H4 (cell line): ENCODE results near the gene ZNF236. TPM values are rescaled to one million over a fixed set of nuclear protein-coding genes. Genes with fewer than 3 reads are reported as not detected.
"Not testable (repeated sequence)": the region's sequence is repeated elsewhere in the genome, so short reads cannot be mapped to it uniquely, and the experiment has no call there.

Experiments used
- DNase-seq: peaks from one replicate; pipeline ENCODE4 v3.0.0-alpha.2; 2015; ENCODE audit warnings: low spot score
- total RNA-seq: library from RNA; depleted of rRNA; stranded (reverse); fragments of >200 nt; shearing (Covaris generic); gene quantifications from 2 replicates; pipeline ENCODE4 v1.2.3, GENCODE V29; 2014

The ZNF236 gene
- total RNA-seq, 1 experiment from 2014 or later: 4.9 TPM

- DNase-seq: not testable (repeated sequence)
Measured at GRCh38 chr18:76944346-76944745, 122.0 kb downstream of the ZNF236 start.

DNA sequence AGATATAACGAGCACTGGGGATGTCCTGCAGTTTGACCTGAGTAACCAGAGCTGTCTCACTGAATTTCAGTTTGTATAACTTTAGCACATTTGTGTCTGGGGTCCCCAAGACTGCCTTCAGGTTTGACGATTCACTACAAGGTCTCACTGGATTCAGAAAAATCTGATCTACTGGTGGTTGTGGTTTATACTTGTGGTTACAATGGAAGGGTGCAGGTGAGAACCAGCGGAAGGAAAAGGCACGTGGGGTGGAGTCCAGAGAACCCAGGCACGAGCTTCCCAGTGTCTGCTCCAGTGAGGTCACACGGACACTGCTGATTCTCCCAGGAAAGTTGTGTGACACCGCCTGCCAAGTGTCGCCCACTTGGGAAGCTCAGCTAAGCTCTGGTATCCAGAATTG lies 126.0 kb downstream of the ZNF236 start:
- no peak for DNase-seq

GRCh38 chr18:76951456-76952247 lies 129.3 kb downstream of the ZNF236 start:
- DNase-seq: no peak

GRCh38 chr18:76952747-76953146 lies 130.4 kb downstream of the ZNF236 start:
- no peak for DNase-seq

DNA sequence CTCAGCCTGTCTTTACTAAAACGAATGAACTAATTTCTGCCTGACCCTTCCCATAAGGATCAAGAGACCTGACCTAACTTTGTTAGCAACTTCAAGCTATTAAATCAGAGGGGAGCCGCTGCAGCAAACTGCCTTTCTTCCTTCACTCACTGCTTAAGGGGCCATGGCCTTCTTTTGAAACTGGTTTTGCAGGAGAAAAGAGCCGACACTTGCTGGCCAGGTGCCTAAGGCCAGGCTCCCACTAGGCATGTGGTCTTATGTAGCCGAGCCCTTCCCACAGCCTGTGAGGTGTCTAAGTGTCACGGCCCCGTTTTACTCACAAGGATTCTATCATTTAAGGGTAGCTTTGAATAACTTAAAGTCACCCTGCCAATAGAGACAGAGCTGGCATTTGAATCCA lies 130.8 kb downstream of the ZNF236 start:
- no peak for DNase-seq

DNA sequence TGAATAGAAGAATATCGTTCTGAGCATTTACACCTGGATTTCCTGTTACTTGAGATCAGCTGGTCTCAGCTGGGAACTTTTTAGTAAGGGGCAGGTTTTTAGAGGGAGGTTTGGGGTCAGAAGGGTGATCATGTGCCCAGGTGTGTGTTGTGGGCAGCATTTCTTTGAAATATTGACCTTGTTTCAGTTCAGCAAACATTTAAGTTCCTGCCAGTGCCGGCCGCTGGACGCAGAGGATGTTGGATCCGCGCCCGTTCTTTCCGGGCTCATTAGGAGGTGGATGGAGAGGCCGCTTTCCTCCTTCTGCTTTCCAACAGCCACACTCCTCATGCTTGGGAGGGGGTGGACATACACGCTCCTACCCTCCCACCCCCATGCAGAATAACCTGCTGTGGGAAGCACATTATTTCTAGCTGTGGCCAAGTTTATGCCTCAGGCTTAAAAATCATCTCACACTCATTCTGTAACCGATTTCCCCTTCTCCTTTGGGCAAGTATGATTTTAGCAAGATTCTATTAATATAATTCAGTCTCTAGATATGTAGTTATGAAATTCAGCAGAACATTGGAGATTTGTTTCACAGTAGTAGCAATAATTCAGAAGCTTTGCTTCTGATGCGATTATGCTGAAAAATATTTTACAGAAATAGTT lies 131.4 kb downstream of the ZNF236 start:
- DNase-seq: no peak

DNA sequence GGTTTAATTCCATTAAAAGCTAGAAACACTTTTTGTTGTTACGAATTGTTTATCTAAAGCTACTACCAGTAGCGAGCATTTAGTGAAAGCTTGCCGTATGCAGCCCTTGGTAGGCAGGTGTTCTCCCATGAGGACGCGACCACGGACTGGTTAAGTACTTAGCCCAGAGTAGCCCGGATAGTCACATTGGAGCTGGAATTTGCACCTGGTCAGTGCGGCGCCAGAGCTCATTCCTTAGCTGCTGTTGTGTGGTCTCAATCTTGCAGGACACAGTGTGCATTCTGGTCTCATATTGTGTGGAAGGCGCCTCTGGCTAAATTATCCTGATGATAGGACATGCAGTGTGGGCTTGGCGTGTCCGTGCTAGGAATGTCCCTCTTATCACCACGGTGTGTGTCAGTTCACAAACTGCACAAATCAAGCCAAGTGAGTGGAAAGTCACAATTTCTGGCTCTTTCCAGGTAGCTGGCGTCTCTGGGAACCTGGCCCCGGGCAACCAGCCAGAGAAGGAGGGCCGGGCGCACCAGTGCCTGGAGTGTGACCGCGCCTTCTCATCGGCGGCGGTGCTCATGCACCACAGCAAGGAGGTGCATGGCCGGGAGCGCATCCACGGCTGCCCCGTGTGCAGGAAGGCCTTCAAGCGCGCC lies 133.3 kb downstream of the ZNF236 start:
- DNase-seq: no peak

DNA sequence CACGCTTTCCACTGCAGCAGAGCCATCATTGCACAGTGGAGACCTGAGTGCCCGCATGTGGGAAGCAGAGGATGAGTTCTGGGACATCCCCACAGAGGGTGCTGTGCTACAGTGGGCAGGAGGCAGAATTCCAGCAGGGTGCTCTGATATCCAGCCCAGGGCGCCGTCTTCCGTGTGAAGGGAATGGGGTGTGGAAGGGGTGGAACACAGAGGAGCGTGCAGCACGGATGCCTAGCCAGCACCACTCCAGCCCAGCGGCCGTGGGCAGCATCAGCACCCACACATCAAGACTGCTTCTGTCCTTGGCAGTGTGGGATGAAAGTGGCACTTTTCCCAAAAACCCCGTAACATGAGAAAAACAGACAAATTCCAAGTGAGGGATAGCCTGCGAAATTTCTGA lies 134.3 kb downstream of the ZNF236 start:
- no peak for DNase-seq

GRCh38 chr18:76957384-76958355 lies 135.3 kb downstream of the ZNF236 start:
- no peak for DNase-seq

DNA sequence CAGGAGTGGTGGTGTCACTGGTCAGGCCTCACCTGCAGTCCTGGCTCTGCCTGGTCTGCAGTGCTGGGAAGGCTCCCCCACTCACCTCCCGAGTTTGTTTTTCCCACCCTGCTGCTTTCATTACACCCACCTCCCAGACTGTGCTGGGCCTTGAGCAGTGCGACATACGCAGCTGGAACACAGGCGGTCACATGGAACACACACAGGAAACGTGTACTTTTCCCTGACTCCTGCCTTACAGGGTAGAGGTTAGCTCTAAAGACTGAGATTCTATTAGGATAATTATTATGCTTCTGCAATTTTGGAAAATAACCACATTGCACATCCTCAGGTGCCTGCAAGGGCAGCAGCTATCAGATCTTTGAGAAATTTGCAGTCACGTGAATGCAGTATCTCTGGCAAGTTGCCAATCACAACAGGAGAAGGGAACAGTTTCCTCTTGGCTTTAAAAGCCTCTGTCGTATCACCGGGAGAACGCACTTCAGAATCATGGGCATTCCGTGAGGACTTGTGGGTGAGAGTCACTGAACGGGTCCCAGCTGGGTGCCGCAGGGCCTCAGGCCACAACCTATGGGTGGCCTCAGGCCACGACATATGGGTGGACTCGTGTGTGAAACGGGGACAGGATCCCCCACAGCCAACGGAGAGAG lies 136.5 kb downstream of the ZNF236 start:
- no peak for DNase-seq

GRCh38 chr18:76959605-76960004 lies 137.2 kb downstream of the ZNF236 start:
- no peak for DNase-seq

DNA sequence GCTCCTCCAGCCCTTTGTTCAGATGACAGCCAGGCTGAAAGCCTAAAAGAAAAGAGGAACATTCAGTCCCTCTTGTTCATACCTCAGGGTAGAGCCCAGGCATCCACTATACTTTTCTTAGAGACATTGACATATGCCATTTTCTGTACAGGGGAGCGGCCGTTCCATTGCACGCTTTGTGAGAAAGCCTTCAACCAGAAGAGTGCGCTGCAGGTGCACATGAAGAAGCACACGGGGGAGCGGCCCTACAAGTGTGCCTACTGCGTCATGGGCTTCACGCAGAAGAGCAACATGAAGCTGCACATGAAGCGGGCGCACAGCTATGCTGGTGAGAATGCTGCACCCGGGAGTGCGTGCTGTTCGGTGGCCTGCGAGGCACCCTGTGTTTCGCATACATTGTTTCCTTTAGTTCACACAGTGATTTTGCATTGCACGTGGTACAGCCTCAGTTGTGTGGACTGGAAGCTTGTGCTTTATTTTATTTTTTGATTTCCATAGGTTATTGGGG lies 138.2 kb downstream of the ZNF236 start:
- no peak for DNase-seq

DNA sequence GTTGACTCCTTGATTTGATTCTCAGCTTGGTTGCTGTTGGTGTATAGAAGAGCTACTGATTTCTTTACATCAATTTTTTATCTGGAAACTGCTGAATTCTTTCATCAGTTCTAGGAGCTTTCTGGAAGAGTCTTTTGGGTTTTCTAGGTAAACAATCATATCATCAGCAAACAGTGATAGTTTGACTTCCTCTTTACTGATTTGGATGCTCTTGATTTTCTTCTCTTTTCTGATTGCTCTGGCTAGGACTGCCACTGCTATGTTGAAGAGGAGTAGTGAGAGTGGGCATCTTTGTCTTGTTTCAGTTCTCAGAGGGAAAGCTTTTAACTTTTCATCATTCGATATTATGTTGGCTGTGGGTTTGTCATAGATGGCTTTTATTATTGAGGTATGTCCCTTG lies 140.5 kb downstream of the ZNF236 start:
- DNase-seq: no peak

- DNase-seq: no peak
Measured at GRCh38 chr18:76963936-76964335, 141.6 kb downstream of the ZNF236 start.

- not testable (repeated sequence) for DNase-seq
Measured at GRCh38 chr18:76965555-76966151, 143.3 kb downstream of the ZNF236 start.

GRCh38 chr18:76967299-76967698 lies 144.9 kb downstream of the ZNF236 start:
- DNase-seq: not testable (repeated sequence)

- DNase-seq: no peak
Measured at GRCh38 chr18:76967721-76968472, 145.5 kb downstream of the ZNF236 start.

DNA sequence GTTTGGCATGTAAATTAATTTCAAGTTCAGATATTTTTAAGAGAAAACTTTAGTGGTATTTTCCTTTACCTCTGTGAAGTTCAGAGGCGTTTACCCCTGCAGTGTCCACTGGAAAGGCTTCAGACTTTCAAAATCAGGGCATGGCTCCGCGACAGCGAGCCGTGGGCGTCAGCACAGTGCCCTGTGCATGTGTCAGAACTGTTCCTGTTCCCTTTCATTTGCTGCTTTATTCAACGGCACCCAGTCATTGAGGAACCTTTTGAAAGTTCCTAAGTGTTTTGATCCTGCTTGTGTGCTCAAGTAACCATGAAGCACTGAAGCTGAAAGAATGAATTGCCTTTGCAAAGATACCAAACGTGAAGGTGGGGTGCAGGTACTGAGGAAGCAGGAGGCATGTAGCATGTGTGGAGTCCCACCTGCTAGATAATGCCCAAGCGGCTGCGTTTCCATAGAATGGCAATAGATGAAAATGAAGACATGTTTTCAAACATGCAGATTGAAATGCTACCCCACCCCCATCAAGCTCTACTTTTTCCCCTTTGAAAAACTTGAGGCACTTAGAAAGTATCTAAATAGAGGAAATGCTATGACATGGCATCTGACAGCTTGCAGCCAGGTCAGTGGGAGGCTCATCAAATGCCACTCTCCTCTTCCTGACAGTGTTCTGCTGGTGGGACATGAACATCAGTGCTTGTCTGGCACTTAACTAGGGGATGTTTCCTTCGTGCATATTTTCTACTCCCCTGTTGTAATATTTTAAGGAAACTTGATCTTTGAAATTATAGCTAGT lies 148.6 kb downstream of the ZNF236 start:
- DNase-seq: no peak

GRCh38 chr18:76972241-76972640 lies 149.9 kb downstream of the ZNF236 start:
- no peak for DNase-seq
